ENCODE results near the gene HMG20A. TPM values are rescaled to one million over a fixed set of nuclear protein-coding genes. Genes with fewer than 3 reads are reported as not detected.
"Not testable (repeated sequence)": the region's sequence is repeated elsewhere in the genome, so short reads cannot be mapped to it uniquely, and the experiment has no call there.

The HMG20A gene
- polyA plus RNA-seq, 3 donors from 2014 or later = 26.8 to 56.2 (median 53.1) TPM

DNA sequence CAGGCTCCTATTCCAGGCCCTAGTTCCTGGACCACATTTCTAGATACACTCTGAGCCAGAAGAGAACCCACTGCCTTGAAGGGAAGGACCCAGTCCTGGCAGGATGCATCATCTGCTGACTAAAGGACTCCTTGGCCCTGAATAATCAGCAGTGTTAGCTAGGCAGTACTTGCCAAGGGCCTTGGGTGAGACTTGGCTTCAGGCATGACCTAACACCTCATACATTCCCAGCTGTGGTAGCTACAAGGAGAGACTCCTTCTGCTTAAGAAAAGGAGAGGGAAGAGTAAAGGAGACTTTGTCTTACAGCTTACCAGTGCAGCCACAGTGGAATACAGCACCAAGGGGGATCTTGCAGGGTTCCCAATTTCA, 27.2 kb upstream of the HMG20A start:
- no peak for DNase-seq
- H3K9me3 Mint-ChIP-seq = peaks cover 10 to 32% (median 26%) of the 10 kb centered on the region in 6 donors
- H3K4me3 Mint-ChIP-seq = no peak overlapping the region
- peaks cover 14 to 31% (median 20%) of the 10 kb centered on the region in 3 donors for H3K36me3 Mint-ChIP-seq
- peaks cover 9 to 45% of the 10 kb centered on the region in 2 donors for H3K4me1 Mint-ChIP-seq
- H3K27ac Mint-ChIP-seq = no peak overlapping the region
- H3K27me3 Mint-ChIP-seq (ENCODE audit: low read depth in 3 of 3) = no peaks in the 10 kb centered on the region

DNA sequence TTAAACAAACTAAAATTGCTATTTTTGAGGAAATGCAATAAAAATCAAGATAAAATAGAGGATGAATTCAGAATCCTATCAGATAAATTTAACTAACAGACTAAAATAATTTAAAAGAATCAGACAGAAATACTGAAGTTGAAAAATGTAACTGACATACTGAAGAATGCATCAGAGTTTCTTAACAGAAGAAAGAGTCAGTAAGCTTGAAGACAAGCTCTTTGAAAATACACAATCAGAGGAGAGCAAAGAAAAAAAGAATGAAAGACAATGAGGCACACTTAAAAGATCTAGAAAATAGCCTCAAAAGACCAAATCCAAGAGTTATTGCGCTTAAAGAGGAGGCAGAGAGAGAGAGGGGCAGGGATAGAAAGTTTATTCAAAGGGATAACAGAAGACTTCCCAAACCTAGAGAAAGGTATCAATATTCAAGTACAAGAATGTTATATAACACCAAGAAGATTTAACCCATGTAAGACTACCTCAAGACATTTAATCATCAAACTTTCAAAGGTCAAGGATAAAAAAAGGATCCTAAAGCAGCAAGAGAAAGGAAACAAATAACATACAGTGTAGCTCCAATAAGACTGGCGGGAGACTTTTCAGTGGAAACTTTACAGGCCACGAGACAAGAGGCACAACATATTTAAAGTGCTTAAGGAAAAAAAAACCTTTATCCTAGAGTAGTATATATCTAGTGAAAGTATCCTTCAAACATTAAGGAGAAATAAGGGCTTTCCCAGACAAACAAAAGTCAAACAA, 25.5 kb upstream of the HMG20A start:
- DNase-seq = no peak

DNA sequence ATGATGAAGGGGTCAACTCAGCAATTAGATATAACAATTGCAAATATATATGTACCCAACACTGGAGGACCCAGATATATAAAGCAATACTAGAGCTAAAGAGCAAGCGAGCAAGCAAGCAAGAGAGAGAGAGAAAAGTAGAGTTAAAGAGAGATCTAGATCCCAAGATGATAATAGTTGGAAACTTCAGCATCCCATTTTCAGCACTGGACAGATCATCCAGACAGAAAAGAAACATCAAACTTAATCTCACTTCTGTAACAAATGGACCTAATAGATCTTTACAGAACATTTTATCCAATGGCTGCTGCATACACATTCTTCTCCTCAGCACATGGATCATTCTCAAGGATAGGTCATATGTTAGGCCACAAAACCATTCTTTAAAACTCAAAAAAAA, 24.0 kb upstream of the HMG20A start:
- H3K27ac Mint-ChIP-seq = no peak overlapping the region
- no peak for DNase-seq
- H3K27me3 Mint-ChIP-seq (ENCODE audit: low read depth in 3 of 3) = no peaks in the 10 kb centered on the region
- H3K36me3 Mint-ChIP-seq = peaks cover 21 to 36% (median 32%) of the 10 kb centered on the region in 3 donors
- H3K9me3 Mint-ChIP-seq = peaks cover 10 to 50% (median 38%) of the 10 kb centered on the region in 6 donors
- no peak overlapping the region for H3K4me3 Mint-ChIP-seq
- peaks cover 9 to 30% of the 10 kb centered on the region in 2 donors for H3K4me1 Mint-ChIP-seq

More for the DNA sequence above, 25.5 kb upstream of the HMG20A start:
- peaks cover 10 to 48% (median 38%) of the 10 kb centered on the region in 6 donors for H3K9me3 Mint-ChIP-seq
- peaks cover 13 to 42% of the 10 kb centered on the region in 2 donors for H3K4me1 Mint-ChIP-seq
- no peak overlapping the region for H3K27ac Mint-ChIP-seq
- H3K4me3 Mint-ChIP-seq = no peak overlapping the region
- H3K36me3 Mint-ChIP-seq = peaks cover 21 to 36% (median 31%) of the 10 kb centered on the region in 3 donors
- no peaks in the 10 kb centered on the region for H3K27me3 Mint-ChIP-seq (ENCODE audit: low read depth in 3 of 3)

DNA sequence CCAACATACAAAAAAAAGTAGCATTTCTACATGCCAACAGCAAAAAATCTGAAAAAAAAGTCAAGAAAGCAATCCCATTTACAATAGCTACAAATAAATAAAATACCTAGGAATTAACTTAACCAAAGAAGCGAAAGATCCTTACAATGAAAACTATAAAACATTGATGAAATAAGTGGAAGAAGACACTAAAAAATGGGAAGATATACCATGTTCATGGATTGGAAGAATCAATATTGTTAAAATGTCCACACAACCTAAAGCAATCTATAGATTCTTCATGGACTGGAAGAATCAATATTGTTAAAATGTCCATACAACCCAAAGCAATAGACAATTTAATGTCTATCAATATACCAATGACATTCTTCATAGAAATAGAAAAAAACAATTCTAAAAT, 21.8 kb upstream of the HMG20A start:
- Mint-ChIP-seq H3K9me3 (peaks cover 10 to 50% (median 38%) of the 10 kb centered on the region in 6 donors), H3K4me1 (peaks cover 10 to 23% of the 10 kb centered on the region in 2 donors), H3K36me3 (peaks cover 21 to 36% (median 32%) of the 10 kb centered on the region in 3 donors), H3K27ac (no peak overlapping the region), H3K27me3 (ENCODE audit: low read depth in 3 of 3) (no peaks in the 10 kb centered on the region), H3K4me3 (no peak overlapping the region)
- DNase-seq = no peak

DNA sequence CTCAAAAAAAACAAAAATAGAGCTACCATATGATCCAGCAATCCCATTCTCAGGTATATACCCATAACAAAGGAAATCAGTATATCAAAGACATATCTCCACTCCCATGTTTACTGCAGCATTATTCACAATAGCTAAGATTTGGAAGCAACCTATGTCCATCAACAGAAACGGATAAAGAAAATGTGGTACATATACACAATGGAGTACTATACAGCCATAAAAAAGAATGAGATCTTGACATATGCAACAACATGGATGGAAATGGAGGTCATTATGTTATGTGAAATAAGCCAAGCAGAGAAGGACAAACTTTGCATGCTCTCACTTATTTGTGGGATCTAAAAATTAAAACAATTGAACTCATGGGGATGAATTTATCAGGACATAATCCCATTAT, 20.4 kb upstream of the HMG20A start:
- H3K4me3 Mint-ChIP-seq = no peak overlapping the region
- H3K9me3 Mint-ChIP-seq = peaks cover 10 to 39% (median 27%) of the 10 kb centered on the region in 6 donors
- H3K27me3 Mint-ChIP-seq (ENCODE audit: low read depth in 3 of 3) = no peaks in the 10 kb centered on the region
- no peak for DNase-seq
- peaks cover 19 to 32% (median 28%) of the 10 kb centered on the region in 3 donors for H3K36me3 Mint-ChIP-seq
- peaks cover 10 to 23% of the 10 kb centered on the region in 2 donors for H3K4me1 Mint-ChIP-seq
- H3K27ac Mint-ChIP-seq = no peak overlapping the region

DNA sequence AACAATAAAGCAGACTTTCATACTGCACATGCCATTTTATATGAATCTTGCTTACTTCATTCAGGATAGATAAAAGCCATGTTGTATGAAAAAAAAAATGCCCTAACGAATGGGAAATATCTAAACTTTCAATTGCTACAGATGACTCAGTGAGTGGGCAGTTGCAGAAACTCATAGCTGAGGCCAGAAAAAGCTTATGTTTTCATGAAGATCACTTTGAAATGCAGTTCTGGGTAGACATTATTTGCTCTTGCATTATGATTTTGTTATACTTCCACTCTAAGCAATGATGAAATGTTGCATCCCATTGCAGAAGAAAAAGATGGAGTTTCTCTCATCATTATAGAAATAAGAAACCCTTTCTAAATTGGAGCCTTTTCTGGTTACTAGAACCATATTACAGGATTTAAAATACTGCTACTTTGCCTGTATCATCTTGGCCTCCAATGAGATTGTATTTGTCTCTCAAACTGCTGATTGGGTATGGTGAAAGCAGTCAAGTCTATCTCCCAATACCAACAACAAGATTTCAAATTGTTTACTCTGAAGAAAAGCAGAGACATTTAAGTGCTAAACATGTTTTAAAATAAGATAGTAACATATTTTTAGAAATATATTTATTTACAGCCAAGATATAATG, 17.8 kb upstream of the HMG20A start:
- H3K27ac Mint-ChIP-seq = no peak overlapping the region
- DNase-seq = no peak
- H3K4me3 Mint-ChIP-seq = no peak overlapping the region
- H3K9me3 Mint-ChIP-seq = peaks cover 0 to 24% (median 14%) of the 10 kb centered on the region in 6 donors
- peaks cover 9 to 17% (median 10%) of the 10 kb centered on the region in 3 donors for H3K36me3 Mint-ChIP-seq
- H3K4me1 Mint-ChIP-seq = peaks cover 17 to 25% of the 10 kb centered on the region in 2 donors
- no peaks in the 10 kb centered on the region for H3K27me3 Mint-ChIP-seq (ENCODE audit: low read depth in 3 of 3)

DNA sequence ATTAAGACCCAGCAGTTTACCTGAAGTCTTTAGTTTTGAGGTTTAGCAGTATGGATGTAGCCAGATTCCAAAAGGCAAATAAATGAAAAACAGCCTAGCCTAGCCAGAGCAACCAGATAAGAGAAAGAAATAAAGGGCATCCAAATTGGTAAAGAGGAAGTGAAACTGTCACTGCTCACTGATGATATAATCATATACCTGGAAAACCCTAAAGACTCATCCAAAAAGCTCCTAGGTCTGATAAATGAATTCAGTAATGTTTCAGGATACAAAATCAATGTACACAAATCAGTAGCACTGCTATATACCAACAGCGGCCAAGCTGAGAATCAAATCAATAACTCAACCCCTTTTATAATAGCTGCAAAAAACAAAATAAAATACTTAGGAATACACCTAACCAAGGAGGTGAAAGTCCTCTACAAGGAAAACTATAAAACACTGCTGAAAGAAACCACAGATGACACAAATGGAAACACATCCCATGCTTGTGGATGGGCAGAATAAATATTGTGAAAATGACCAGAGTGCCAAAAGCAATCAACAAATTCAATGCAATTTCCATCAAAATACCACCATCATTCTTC, 14.4 kb upstream of the HMG20A start:
- not testable (repeated sequence) for H3K9me3 Mint-ChIP-seq; DNase-seq; H3K4me3 Mint-ChIP-seq; H3K36me3 Mint-ChIP-seq; H3K27me3 Mint-ChIP-seq (ENCODE audit: low read depth in 3 of 3)
- H3K27ac Mint-ChIP-seq = peak overlapping the region in 3 of 6 donors; percentile 14 to 45 (median 42)
- H3K4me1 Mint-ChIP-seq = peaks cover 34 to 54% of the 10 kb centered on the region in 2 donors

DNA sequence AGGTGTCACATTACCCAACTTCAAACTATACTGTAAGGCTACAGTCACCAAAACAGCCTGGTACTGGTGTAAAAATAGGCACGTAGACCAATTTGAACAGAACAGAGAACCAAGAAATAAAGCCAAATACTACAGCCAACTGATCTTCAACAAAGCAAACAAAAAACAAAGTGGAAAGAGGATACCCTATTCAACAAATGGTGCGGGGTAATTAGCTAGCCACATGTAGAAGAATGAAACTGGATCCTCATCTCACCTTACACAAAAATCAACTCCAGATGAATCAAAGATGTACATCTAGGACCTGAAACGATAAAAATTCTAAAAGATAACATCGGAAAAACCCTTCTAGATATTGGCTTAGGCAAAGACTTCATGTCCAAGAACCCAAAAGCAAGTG, 13.8 kb upstream of the HMG20A start:
- H3K27ac Mint-ChIP-seq = peak overlapping the region in 2 of 6 donors; percentile 14 to 45
- no peak for DNase-seq
- peaks cover 0 to 5% (median 5%) of the 10 kb centered on the region in 3 donors for H3K27me3 Mint-ChIP-seq (ENCODE audit: low read depth in 3 of 3)
- H3K4me3 Mint-ChIP-seq = no peak overlapping the region
- no peaks in the 10 kb centered on the region for H3K36me3 Mint-ChIP-seq
- H3K9me3 Mint-ChIP-seq = no peaks in the 10 kb centered on the region
- peaks cover 34 to 56% of the 10 kb centered on the region in 2 donors for H3K4me1 Mint-ChIP-seq

DNA sequence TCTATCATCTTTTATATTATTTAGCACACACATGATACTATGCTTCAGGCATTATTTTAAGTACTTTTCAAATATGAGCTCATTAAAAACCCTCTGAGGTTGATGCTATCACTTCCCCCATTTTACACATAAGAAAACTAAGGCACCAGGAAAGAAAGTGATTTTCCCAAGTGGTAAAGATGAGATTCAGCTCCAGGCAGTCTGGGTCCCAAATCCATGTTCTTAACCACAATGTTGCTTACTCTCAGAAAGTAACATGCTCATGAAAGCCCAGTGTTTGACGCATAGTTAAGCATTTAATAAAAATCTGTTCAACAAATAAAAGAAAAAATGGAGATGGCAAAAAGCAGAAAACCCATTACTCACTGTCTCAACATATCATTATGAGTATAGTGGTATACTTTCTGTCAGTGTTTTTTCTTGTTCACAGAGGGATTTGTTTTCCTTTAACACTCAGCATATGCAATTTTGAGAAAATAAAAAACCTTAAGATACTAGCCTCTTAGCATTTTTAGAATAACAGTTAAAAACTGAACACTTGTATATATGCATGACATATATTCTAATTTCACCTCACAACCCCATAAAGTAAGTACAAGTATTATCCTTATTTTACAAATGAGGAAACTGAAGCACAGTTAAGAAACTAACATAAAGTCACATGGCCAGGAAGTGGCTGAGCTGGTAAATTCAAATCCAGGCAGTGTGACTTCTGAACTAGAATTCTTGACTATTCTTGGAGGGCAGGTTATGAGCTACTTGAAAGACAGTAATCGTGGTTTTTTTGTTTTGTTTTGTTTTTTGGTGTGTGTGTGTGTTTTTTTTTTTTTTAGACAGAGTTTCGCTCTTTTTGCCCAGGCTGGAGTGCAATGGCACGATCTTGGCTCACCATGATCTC, 11.2 kb upstream of the HMG20A start:
- Mint-ChIP-seq H3K27me3 (ENCODE audit: low read depth in 3 of 3) (peaks cover 0 to 5% (median 5%) of the 10 kb centered on the region in 3 donors), H3K36me3 (no peaks in the 10 kb centered on the region), H3K4me1 (peaks cover 37 to 66% of the 10 kb centered on the region in 2 donors), H3K4me3 (peak overlapping the region; percentile 76 to 92 (median 78)), H3K9me3 (no peaks in the 10 kb centered on the region), H3K27ac (peak overlapping the region; percentile 59 to 90 (median 82))
- DNase-seq = peak; percentile 57 to 64 (median 58)

DNA sequence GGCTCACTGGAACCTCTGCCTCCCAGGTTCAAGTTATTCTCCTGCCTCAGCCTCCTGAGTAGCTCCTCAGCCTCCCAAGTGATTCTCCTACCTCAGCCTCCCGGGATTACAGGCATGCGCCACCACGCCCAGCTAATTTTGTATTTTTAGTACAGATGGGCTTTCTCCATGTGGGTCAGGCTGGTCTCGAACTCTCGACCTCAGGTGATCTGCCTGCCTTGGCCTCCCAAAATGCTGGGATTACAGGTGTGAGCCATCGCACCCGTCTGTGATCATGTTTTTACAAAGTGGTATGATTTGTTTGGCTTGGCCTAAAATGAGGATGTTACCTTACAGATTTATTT, 10.6 kb upstream of the HMG20A start:
- H3K27ac Mint-ChIP-seq = peak overlapping the region; percentile 59 to 90 (median 82)
- peak overlapping the region; percentile 76 to 92 (median 78) for H3K4me3 Mint-ChIP-seq
- peaks cover 37 to 66% of the 10 kb centered on the region in 2 donors for H3K4me1 Mint-ChIP-seq
- not testable (repeated sequence) for H3K36me3 Mint-ChIP-seq; H3K27me3 Mint-ChIP-seq (ENCODE audit: low read depth in 3 of 3); DNase-seq; H3K9me3 Mint-ChIP-seq

DNA sequence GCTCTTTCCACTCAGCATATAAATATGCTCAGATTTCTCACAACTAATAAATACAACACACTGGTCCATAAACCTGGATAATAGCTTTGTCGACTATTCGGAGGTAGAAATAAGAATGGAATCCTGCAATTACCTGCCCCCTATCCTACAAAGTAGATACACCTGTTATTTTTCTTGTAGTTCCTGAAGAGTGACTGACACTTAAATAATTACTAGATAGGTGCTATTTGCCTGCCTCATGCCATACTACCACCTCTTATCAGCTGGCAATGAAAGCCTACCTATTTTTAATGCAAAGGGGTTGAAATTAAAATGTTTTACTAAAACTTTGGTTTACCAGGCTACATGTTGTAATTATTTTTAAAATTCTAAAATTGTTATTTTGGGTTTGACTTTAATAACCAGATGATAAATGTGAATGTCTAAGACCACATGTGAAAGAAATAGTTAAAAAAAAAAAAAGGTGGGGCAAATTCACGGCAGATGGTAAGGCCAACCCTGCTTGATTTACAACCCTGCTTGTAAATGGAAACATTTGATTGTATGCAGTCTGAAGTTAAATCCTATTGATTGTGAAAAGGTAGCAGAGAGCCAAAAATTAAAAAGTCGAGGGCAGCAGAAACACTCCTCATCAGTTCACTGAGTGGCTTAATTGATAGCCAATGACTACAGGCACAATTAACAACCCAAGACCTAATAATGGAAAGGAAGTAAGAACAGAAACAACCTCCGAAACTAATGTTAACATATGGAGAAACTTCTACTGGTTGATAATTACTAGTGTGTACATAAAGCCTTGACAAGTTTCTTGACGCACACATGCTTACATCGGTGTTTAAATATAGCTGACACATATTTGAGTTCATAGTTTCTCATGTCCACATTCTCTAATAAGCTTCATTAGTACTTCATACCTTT, 9.7 kb upstream of the HMG20A start:
- DNase-seq = no peak
- Mint-ChIP-seq H3K9me3 (no peaks in the 10 kb centered on the region), H3K4me1 (peaks cover 37 to 64% of the 10 kb centered on the region in 2 donors), H3K36me3 (no peaks in the 10 kb centered on the region), H3K27ac (peak overlapping the region in 5 of 6 donors; percentile 18 to 88 (median 72)), H3K4me3 (peak overlapping the region; percentile 14 to 92 (median 76)), H3K27me3 (ENCODE audit: low read depth in 3 of 3) (peaks cover 0 to 5% (median 5%) of the 10 kb centered on the region in 3 donors)

DNA sequence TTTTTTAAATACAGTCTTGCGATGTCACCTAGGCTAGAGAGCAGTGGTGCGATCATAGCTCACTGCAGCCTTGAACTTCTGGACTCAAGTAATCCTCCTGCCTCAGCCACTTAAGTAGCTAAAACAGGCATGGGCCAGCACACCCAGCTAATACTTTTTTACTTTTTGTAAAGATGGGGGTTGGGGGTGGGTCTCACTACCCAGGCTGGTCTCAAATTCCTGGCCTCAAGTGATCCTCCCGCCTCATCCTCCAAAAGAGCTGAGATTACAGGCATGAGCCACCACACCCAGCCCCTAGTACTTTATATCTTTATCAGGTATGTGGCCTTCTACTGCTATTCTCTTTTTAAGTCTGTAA, 9.1 kb upstream of the HMG20A start:
- H3K4me3 Mint-ChIP-seq = no peak overlapping the region
- H3K27ac Mint-ChIP-seq = no peak overlapping the region
- no peaks in the 10 kb centered on the region for H3K36me3 Mint-ChIP-seq
- no peaks in the 10 kb centered on the region for H3K9me3 Mint-ChIP-seq
- H3K27me3 Mint-ChIP-seq (ENCODE audit: low read depth in 3 of 3) = peaks cover 0 to 5% (median 5%) of the 10 kb centered on the region in 3 donors
- no peak for DNase-seq
- peaks cover 36 to 58% of the 10 kb centered on the region in 2 donors for H3K4me1 Mint-ChIP-seq
